NCI-H524 (cell line): Measurements from ENCODE around the gene TMEM198.

ENCODE experiments used
- DNase-seq, 2 experiments: peaks; one replicate each; lab custom pipeline; 2025; lab: John Stamatoyannopoulos, UW

The TMEM198 gene

DNA sequence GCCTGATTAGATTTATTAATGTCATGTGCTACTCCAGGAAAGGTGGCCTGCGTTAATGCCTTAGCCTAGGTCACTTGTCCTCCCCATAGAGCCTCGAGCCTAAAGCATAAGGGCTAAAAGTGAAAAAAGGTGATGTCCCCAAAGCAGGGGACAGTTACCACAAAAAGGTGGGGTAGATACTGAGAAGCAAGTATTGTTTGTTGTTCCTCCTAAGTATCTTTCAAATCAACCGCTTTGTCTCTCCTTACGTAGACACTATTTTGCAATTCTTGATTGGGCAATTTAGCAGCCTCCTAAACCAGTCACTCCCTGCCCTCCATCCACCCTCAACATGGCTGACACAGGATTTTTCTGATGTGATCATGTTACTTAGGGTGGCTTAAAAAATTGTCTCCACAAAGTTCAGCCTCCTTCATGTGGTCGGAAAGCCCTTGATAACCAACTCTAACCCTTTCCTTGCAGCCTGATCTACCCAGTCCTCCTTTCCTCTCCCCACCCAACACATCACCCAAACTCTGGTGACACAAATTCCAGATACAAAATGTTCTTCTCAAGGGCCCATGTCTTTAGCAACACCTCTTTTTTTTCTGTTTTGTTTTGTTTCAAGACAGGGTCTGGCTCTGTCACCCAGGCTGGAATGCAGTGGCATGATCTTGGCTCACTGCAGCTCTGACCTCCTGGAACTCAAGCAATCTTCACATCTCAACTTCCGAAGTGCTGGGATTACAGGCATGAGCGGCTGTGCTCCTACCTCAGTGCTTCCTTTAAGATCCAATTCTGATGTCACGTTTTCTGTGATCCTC lies 35.2 kb downstream of the TMEM198 start:
- DNase-seq = no peak

DNA sequence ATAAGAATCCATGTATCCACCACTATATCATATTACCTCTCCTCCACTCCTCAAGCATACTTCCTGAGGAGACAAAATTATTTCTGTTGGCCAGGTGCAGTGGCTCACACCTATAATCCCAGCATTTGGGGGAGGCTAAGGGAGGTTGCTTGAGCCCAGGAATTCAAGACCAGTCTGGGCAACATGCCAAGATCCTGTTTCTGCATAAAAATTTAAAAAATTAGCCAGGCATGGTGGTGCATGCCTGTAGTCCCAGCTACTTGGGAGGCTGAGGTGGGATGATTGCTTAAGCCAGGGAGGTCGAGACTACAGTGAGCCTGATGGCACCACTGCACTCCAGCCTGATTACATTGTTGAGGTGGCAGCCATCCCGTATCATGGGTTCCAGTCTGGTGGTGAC lies 37.5 kb downstream of the TMEM198 start:
- no peak for DNase-seq

DNA sequence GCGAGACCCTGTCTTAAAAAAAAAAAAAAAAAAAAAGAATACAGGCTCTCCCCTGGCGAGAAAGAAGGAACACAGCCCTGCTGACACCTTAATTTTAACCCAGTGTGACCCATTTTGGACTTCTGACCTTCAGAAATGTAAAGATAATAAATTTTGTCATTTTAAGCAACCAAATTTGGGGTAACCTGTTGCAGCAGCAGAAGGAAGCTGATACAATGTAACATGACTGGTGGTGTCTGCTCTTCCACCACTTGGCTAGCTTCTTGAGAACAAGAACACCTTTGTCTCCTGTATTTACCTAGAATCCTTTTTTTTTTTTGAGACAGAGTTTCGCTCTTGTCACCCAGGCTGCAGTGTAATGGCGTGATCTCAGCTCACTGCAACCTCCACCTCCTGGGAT lies 47.3 kb downstream of the TMEM198 start:
- DNase-seq = no peak

DNA sequence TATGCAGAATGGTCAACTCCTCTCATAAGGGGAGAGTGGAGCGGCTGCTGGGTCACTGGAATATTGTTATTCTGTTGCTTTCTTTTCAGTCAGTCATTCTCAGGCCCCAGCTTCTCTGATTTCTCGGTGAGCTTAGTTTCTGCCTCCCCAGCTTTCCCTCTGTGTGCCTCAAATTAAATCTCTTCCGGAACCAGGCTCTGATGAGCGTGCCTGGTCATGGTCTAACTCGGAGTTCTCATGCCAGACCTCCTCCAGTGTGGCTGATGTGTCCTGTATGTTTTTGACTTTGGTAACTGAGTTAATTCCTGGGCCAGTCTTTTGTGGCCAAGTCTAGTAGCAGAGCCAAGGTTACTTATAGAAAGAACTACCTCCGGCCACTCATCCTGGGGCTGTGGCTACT lies 48.9 kb downstream of the TMEM198 start:
- DNase-seq = no peak

DNA sequence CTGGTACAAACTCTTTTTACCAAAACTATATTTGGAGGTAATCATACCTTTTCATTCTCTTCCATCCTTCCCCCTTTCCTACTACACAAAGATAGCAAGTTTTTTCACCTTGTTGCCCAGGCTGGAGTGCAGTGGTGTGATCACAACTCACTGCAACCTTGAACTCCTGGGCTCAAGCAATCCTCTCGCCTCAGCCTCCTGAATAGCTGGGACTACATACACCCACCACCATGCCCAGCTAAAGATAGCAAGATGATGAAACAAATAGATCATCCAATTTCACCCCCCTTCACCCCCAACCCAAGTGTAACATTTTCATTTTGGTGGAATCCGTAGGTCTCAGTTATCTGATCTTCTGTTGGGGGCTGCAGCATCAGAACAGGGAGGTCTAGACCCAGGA lies 49.3 kb downstream of the TMEM198 start:
- no peak for DNase-seq

DNA sequence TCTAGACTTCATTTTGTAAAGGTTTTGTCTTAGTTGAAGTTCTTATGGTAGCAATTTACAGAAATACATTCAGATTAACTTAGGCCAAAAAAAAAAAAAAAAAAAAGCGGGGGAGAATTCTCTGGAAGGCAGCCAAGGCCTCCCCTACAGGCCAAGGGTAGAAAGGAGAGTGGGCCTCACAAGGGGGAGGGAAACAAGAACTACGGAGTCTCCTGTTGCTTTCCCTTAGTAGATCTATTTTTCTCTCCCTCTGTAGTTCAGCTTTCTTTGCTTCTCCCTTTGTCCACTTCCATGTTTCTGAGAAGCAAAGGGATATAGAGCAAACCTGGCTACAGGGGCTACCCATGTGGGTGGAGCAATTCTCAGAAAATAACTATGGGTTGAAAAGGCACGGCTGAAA lies 51.4 kb downstream of the TMEM198 start:
- no peak for DNase-seq

DNA sequence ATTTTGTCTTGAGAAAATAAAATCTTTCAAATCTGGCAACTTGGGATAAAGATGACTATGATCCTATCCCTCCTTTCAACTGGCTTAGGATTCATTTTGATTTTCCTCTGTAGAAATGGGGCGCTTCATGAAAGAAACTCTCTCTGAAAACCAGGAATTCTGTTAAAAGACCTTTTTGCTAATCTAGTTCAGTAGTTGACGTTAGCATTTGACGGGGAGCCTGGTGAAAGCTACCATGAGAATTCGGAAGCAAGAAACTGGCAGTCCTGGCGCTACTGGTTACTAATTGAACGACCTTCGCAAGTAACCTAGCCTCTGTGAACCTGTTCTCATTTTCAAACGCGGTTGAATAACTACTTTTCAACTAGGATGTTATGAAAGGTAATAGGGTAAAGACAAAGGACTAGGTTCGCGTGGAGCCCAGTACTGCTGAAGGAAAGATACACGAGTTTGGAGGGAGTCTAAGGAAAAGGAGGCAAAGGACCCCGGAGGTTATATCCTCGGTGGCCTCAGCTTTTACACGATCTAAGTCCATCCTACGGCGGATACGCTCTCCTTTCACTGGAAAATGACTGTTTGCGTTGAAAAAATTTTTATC lies 53.2 kb downstream of the TMEM198 start:
- DNase-seq = no peak

DNA sequence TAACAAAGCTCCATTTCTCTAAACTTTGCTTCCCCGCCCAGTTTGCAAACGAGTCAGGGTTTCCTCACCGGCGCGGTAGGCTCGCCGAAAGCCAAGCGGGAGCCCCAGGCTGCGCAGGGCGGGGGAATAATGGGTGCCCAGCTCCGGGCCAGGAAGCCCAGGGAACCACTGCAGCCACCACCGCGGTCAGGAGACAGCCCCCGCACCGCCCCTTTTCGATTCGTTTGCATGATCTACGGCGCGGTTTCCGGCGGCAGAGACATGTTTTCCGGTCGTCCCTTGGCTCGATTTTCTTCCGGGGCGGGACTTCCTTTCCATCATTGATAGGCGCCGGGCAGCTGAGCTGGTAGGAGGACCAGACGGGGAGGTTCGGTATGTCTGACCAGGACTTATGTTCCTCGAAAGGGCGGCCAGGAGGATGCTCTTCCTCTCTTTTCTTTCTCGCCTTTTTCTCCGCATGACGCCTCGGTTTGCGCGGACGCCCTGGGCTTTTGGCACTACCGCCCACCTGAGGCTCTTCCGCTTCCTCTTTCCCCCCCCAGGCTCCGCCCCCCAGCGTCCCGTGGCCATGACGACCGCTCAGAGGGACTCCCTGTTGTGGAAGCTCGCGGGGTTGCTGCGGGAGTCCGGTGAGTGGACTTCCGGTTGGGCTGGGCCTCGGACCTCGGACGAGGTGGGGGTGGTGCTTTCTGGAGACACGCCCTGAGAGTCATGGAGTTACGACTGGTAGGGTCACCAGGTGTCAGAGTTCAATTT lies 53.9 kb downstream of the TMEM198 start, which contains the start of gene STK11IP:
TSS of gene STK11IP (plus strand) at position 306 of the 756 bp plus-strand sequence. CDS start at position 569, 263 bp downstream.
- DNase-seq = peak; percentile 91 to 93

DNA sequence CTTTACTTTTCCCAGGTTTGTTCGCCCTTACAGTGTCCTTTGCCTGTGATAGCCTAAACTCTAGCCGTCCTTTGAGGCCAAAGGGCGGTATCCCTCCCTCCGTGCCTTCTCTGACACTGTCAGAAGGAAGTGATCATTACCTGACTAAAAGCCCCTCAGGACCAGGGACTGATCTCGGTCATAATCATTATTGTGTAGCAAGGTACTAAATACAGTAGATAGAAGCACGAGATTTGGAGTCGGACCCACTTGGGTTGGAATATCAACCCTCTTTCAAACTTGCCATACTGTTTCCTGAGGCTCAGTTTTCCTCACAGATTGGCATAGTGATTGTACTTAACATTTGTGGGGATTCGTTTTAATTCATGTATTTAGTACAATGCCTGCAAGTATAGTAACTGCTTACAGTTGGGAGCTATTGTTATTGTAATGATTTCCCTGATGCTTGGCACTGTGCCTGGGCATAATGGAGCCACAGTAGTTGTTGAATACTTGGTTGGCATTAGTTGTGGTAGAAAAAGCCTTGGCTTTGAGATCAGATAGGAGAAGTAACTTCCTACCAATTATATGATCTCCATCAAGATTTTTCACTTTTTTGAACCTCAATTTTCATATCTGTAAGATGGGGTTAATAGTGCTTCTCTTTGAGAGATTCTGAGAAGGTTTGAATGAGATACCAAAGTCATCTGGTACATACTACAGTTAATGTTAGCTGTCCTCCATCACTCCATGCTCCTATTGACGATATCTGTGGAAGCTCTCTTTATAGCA lies 54.7 kb downstream of the TMEM198 start:
- DNase-seq = no peak
